ENCODE data around the gene ADAMTS12. TPM values are rescaled to one million over a fixed set of nuclear protein-coding genes. Genes with fewer than 3 reads are reported as not detected.

The ADAMTS12 gene
- total and polyA plus RNA-seq, 8 donors, result 0.31 to 4.2 (median 0.40) TPM

DNA sequence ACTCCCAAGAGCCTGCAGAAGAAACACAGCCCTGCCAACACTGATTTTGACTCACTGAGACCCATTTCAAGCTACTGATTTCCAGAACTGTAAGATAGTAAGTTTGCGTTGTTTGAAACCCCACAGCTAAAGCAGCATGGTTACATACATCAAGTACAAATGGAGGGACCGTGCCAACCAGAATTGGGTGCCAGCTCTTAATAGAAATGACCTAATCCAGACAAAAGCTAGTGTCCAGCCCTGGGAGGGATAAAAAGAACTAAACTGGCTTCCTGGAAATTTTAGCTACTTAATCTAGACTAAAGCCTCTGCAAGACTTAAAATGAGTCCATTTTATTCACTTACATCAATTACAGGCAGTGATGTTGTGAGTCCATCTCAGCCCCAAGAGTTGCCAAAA is 122.6 kb downstream of the ADAMTS12 start:
- 85 to 87% methylated on average over 2 of the region's 2 CpGs for WGBS, 2 donors
- FAIRE-seq, result no peak

DNA sequence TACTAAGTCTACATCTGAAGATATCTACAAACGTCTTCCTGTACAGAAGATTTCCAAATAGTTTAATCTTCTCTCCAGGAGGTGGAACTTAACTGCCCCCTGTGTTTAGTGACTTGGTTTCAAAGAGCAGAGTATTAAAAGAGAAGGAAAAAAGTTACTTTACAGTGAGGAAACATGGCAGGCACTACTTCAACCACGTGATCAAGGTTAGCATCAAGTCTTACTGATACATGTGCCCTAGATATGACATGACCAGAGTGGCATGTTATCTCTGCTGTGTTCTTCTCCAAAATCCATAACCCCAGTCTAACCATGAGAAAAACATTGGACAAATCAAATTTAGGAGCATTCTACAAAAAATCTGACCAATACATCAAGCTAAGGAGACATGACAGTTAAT is 125.8 kb downstream of the ADAMTS12 start:
- 56 to 61% methylated on average over 2 of the region's 2 CpGs for WGBS, 2 donors
- H3K9me3 ChIP-seq, result no peaks in the 10 kb centered on the region
- ATAC-seq, result no peak
- TF ChIP-seq, protein P1, sequence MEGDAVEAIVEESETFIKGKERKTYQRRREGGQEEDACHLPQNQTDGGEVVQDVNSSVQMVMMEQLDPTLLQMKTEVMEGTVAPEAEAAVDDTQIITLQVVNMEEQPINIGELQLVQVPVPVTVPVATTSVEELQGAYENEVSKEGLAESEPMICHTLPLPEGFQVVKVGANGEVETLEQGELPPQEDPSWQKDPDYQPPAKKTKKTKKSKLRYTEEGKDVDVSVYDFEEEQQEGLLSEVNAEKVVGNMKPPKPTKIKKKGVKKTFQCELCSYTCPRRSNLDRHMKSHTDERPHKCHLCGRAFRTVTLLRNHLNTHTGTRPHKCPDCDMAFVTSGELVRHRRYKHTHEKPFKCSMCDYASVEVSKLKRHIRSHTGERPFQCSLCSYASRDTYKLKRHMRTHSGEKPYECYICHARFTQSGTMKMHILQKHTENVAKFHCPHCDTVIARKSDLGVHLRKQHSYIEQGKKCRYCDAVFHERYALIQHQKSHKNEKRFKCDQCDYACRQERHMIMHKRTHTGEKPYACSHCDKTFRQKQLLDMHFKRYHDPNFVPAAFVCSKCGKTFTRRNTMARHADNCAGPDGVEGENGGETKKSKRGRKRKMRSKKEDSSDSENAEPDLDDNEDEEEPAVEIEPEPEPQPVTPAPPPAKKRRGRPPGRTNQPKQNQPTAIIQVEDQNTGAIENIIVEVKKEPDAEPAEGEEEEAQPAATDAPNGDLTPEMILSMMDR (IDR thresholded peaks at IDR 0.05), result no peak
- H3K4me1 ChIP-seq, result no peaks in the 10 kb centered on the region
- H3K36me3 ChIP-seq, result no peaks in the 10 kb centered on the region
- no peak overlapping the region for H3K4me3 ChIP-seq
- no peak for FAIRE-seq
- no peak for DNase-seq
- intact Hi-C loops (cut with DNase I), result no loop called here
- no peaks in the 10 kb centered on the region for H3K27me3 ChIP-seq
- no peak overlapping the region for H3K27ac ChIP-seq

More for the DNA sequence above, 122.6 kb downstream of the ADAMTS12 start:
- no peaks in the 10 kb centered on the region for H3K36me3 ChIP-seq
- DNase-seq (no peak), ATAC-seq (no peak)
- H3K27ac ChIP-seq, result no peak overlapping the region
- TF ChIP-seq, protein P1 (IDR thresholded peaks at IDR 0.05), result no peak
- H3K4me1 ChIP-seq, result no peaks in the 10 kb centered on the region
- no peaks in the 10 kb centered on the region for H3K9me3 ChIP-seq
- no peaks in the 10 kb centered on the region for H3K27me3 ChIP-seq
- H3K4me3 ChIP-seq, result no peak overlapping the region
- intact Hi-C loops (cut with DNase I), result no loop called here

DNA sequence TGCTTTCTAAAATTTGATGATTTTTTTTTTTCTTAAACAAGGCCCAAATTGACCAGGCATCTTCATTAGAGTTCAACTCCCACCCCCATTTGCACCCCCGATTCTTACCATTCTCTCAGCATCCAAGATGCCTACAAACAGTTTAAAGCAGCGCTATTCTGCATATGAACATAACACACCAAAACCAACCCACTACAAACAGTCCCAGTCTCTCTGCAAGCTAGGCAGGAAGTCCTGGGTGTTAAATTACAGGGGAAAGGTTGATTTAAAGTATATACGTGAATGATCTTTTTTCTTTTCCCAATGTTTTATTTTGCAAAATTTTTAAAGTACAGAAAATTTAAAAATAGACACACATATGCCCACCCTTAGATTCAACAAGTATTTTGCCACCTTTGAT is 127.0 kb downstream of the ADAMTS12 start:
- TF ChIP-seq, protein P1 (IDR thresholded peaks at IDR 0.05), result no peak
- H3K36me3 ChIP-seq, result no peaks in the 10 kb centered on the region
- FAIRE-seq, result no peak
- intact Hi-C loops (cut with DNase I), result no loop called here
- H3K27ac ChIP-seq, result no peak overlapping the region
- H3K27me3 ChIP-seq, result no peaks in the 10 kb centered on the region
- no peak for ATAC-seq
- no peak overlapping the region for H3K4me3 ChIP-seq
- no peak for DNase-seq
- no peaks in the 10 kb centered on the region for H3K9me3 ChIP-seq
- no peaks in the 10 kb centered on the region for H3K4me1 ChIP-seq
- 74 to 78% methylated on average over 3 of the region's 3 CpGs for WGBS, 2 donors

DNA sequence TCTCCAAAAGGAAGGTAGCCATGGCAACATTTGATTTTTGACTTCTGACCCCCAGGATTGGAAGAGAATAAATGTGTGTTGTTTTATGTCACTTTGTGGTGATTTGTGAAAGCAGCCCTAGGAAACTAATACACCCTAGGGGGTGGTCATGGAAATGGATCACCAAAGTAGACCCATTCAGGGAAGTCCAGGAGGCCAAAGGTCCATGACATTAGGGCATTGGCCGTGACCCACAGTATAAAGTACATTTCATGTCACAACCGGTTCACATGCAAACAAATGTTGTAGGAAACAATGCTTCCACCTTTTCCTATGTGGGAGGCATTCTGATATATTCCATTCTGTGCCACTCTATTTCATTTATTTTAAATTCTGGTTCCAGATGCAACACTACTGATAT is 128.4 kb downstream of the ADAMTS12 start:
- H3K4me1 ChIP-seq, result no peaks in the 10 kb centered on the region
- H3K4me3 ChIP-seq, result no peak overlapping the region
- ATAC-seq, result no peak
- no peaks in the 10 kb centered on the region for H3K36me3 ChIP-seq
- no peaks in the 10 kb centered on the region for H3K27me3 ChIP-seq
- H3K27ac ChIP-seq, result no peak overlapping the region
- TF ChIP-seq, protein P1 (IDR thresholded peaks at IDR 0.05), result no peak
- no peak for FAIRE-seq
- no peaks in the 10 kb centered on the region for H3K9me3 ChIP-seq
- 78 to 80% methylated on average over 2 of the region's 2 CpGs for WGBS, 2 donors
- DNase-seq, result no peak
- intact Hi-C loops (cut with DNase I), result no loop called here

DNA sequence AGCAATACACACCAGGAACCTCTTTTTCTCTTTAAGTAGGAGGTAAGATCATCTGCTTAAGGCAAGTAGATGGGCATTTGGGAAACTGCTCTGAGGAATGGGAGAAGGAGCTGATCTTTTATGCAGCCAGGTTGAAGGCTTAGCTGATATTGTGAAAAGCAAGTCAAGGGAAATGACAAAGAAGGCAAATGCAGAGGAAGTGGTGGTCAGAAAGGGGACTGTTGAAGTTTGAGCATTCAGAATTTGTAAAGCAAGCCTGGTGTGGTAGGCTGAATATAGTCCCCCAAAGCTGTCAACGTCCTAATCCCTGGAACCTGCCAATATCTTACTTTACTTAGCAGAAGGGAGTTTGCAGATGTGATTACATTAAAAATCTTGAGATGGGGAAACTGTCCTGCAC is 128.9 kb downstream of the ADAMTS12 start:
- intact Hi-C loops (cut with DNase I), result no loop called here
- H3K9me3 ChIP-seq, result no peaks in the 10 kb centered on the region
- no peaks in the 10 kb centered on the region for H3K4me1 ChIP-seq
- DNase-seq (no peak), ATAC-seq (no peak), FAIRE-seq (no peak)
- no peak overlapping the region for H3K4me3 ChIP-seq
- TF ChIP-seq, protein P1 (IDR thresholded peaks at IDR 0.05), result no peak
- H3K27ac ChIP-seq, result no peak overlapping the region
- H3K36me3 ChIP-seq, result no peaks in the 10 kb centered on the region
- 44 to 45% methylated on average over 1 of the region's 1 CpG for WGBS, 2 donors
- H3K27me3 ChIP-seq, result no peaks in the 10 kb centered on the region
